Measurements from ENCODE around the gene PSMD9. TPM values are rescaled to one million over a fixed set of nuclear protein-coding genes. Genes with fewer than 3 reads are reported as not detected.
A peak's percentile ranks its signal among the peaks of the same experiment; 100 is the strongest.
"Not testable (repeated sequence)": the region's sequence is repeated elsewhere in the genome, so short reads cannot be mapped to it uniquely, and the experiment has no call there.

Gene PSMD9
- polyA plus RNA-seq, 4 donors = 46.1 to 56.5 (median 49.9) TPM

GRCh38 chr12:121872546-121873215 lies 15.9 kb upstream of the PSMD9 start:
- DNase-seq (ENCODE audit: low read depth in 4 of 4, low spot score in 3 of 4) = peak in 2 of 4 donors; percentile 45 to 64

GRCh38 chr12:121873216-121873569 lies 15.4 kb upstream of the PSMD9 start:
- DNase-seq (ENCODE audit: low read depth in 4 of 4, low spot score in 3 of 4) = no peak

- DNase-seq (ENCODE audit: low read depth in 4 of 4, low spot score in 3 of 4) = no peak
Observed at GRCh38 chr12:121874071-121874470, 14.5 kb upstream of the PSMD9 start.

GRCh38 chr12:121875582-121875981 lies 13.0 kb upstream of the PSMD9 start:
- no peak for DNase-seq (ENCODE audit: low read depth in 4 of 4, low spot score in 3 of 4)

- DNase-seq (ENCODE audit: low read depth in 4 of 4, low spot score in 3 of 4) = not testable (repeated sequence)
Observed at GRCh38 chr12:121876080-121876447, 12.5 kb upstream of the PSMD9 start.

- no peak for DNase-seq (ENCODE audit: low read depth in 4 of 4, low spot score in 3 of 4)
Observed at GRCh38 chr12:121883315-121883660, 5.3 kb upstream of the PSMD9 start.

- not testable (repeated sequence) for DNase-seq (ENCODE audit: low read depth in 4 of 4, low spot score in 3 of 4)
Observed at GRCh38 chr12:121885129-121885528, 3.5 kb upstream of the PSMD9 start.

GRCh38 chr12:121888083-121888477 lies 510 bp upstream of the PSMD9 start:
- DNase-seq (ENCODE audit: low read depth in 4 of 4, low spot score in 3 of 4) = peak in 1 of 4 donors; percentile 10

- no peak for DNase-seq (ENCODE audit: low read depth in 4 of 4, low spot score in 3 of 4)
Observed at GRCh38 chr12:121889274-121889624, 659 bp downstream of the PSMD9 start.

GRCh38 chr12:121889661-121890060 lies 1.1 kb downstream of the PSMD9 start:
- not testable (repeated sequence) for DNase-seq (ENCODE audit: low read depth in 4 of 4, low spot score in 3 of 4)

GRCh38 chr12:121892673-121893561 lies 4.3 kb downstream of the PSMD9 start:
- no peak for DNase-seq (ENCODE audit: low read depth in 4 of 4, low spot score in 3 of 4)

- DNase-seq (ENCODE audit: low read depth in 4 of 4, low spot score in 3 of 4) = no peak
Observed at GRCh38 chr12:121893961-121894460, 5.4 kb downstream of the PSMD9 start.

GRCh38 chr12:121894633-121895032 lies 6.0 kb downstream of the PSMD9 start:
- DNase-seq (ENCODE audit: low read depth in 4 of 4, low spot score in 3 of 4) = no peak

- no peak for DNase-seq (ENCODE audit: low read depth in 4 of 4, low spot score in 3 of 4)
Observed at GRCh38 chr12:121898287-121898686, 9.7 kb downstream of the PSMD9 start.

GRCh38 chr12:121899590-121899989 lies 11.0 kb downstream of the PSMD9 start:
- no peak for DNase-seq (ENCODE audit: low read depth in 4 of 4, low spot score in 3 of 4)

- no peak for DNase-seq (ENCODE audit: low read depth in 4 of 4, low spot score in 3 of 4)
Observed at GRCh38 chr12:121903202-121903601, 14.6 kb downstream of the PSMD9 start.

- DNase-seq (ENCODE audit: low read depth in 4 of 4, low spot score in 3 of 4) = no peak
Observed at GRCh38 chr12:121905746-121906145, 17.2 kb downstream of the PSMD9 start.

- DNase-seq (ENCODE audit: low read depth in 4 of 4, low spot score in 3 of 4) = no peak
Observed at GRCh38 chr12:121908702-121909101, 20.1 kb downstream of the PSMD9 start.

- no peak for DNase-seq (ENCODE audit: low read depth in 4 of 4, low spot score in 3 of 4)
Observed at GRCh38 chr12:121911824-121912585, 23.4 kb downstream of the PSMD9 start.

GRCh38 chr12:121915841-121916321 lies 27.3 kb downstream of the PSMD9 start:
- DNase-seq (ENCODE audit: low read depth in 4 of 4, low spot score in 3 of 4) = no peak

GRCh38 chr12:121916719-121917118 lies 28.1 kb downstream of the PSMD9 start:
- DNase-seq (ENCODE audit: low read depth in 4 of 4, low spot score in 3 of 4) = no peak
